HepG2 (cell line): ENCODE data around the gene NXPH1. TPM values are rescaled to one million over a fixed set of nuclear protein-coding genes. Genes with fewer than 3 reads are reported as not detected.

Source experiments
- ATAC-seq: fragments of 200-7000 bp; cut with Tn5 transposase; 3 replicates; pipeline ENCODE4 v1.9.1; 2020; ENCODE audit warnings: mild to moderate bottlenecking, moderate library complexity
- BruUV-seq: library from RNA; stranded (reverse); fragments of 400-500 nt; replicated peaks from 2 replicates; lab custom pipeline; 2021; lab: Mats Ljungman, UMichigan
- CTCF ChIA-PET: fragments of 300-600 bp; formaldehyde crosslinking; extraction: SDS; loops from one replicate; lab custom pipeline; 2021; ENCODE audit warnings: low total read pairs, inconsistent platforms, low intra/inter-chr PET ratio; lab: Yijun Ruan, JAX
- POLR2A ChIA-PET: fragments of 350-600 bp; sonication (Branson Sonifier 250); formaldehyde crosslinking; loops from one replicate; lab custom pipeline; 2020; ENCODE audit warnings: antibody characterized with exemption, inconsistent platforms; lab: Yijun Ruan, JAX
- DNase-seq: peaks from one replicate; pipeline ENCODE4 v3.0.0-alpha.2; 2015; ENCODE audit warnings: low spot score
- FAIRE-seq: peaks from 3 replicates; lab custom pipeline; 2011; peaks lifted over from hg19 to GRCh38; lab: Jason Lieb, UNC
- H2AFZ ChIP-seq: one replicate; pipeline ENCODE4 v1.6.1; 2011; ENCODE audit warnings: low read length, inconsistent platforms
- H3K27ac ChIP-seq: fragments of 300-600 bp; 3 replicates; pipeline ENCODE4 v1.8.0; 2011; ENCODE audit warnings: mixed run types, mild to moderate bottlenecking, mixed read lengths, low read length, inconsistent platforms; ENCODE audit not compliant: insufficient read depth; ENCODE audit errors: extremely low read length
- H3K27me3 ChIP-seq, 2 experiments: fragments of 200-600 bp in 1 of 2; 2 replicates in 1 of 2; 3 replicates in 1 of 2; pipeline versions ENCODE4 v1.6.0 to v1.8.0; 2011; ENCODE audit warnings: low read length in 2 of 2, mild to moderate bottlenecking in 2 of 2, moderate library complexity in 2 of 2, inconsistent platforms in 1 of 2; ENCODE audit not compliant: insufficient read depth in 2 of 2, control insufficient read depth in 1 of 2
- H3K36me3 ChIP-seq, 2 experiments: fragments of 200-600 bp in 1 of 2; replicated peaks in 1 of 2; 2 replicates in 1 of 2; 3 replicates in 1 of 2; pipeline versions ENCODE4 v1.5.1 to v1.8.0; 2011; ENCODE audit warnings: low read length in 2 of 2, inconsistent platforms in 1 of 2; ENCODE audit not compliant: insufficient read depth in 2 of 2, control insufficient read depth in 1 of 2
- H3K4me1 ChIP-seq: 2 replicates; pipeline ENCODE4 v1.5.1; 2012; ENCODE audit warnings: low read length, inconsistent platforms; ENCODE audit not compliant: insufficient read depth
- H3K4me2 ChIP-seq: 2 replicates; pipeline ENCODE4 v1.6.0; 2011; ENCODE audit warnings: low read depth, low read length, inconsistent platforms
- H3K4me3 ChIP-seq, 3 experiments: fragments of 200-600 bp in 1 of 3; sonication (generic), shearing (Covaris generic) in 1 of 3; replicated peaks in 1 of 3; 2 replicates each; pipeline ENCODE4 v1.5.1; 2011 to 2016; ENCODE audit warnings: low read length in 3 of 3, inconsistent platforms in 2 of 3, low read depth in 2 of 3, mild to moderate bottlenecking in 2 of 3, control low read depth in 1 of 3, mixed read lengths in 1 of 3; ENCODE audit not compliant: insufficient read depth in 1 of 3
- H3K79me2 ChIP-seq: one replicate; pipeline ENCODE4 v1.6.1; 2011; ENCODE audit warnings: low read length, inconsistent platforms; ENCODE audit not compliant: insufficient read depth
- H3K9ac ChIP-seq: 2 replicates; pipeline ENCODE4 v1.6.0; 2011; ENCODE audit warnings: mild to moderate bottlenecking, low read depth, low read length, inconsistent platforms; ENCODE audit not compliant: insufficient read depth
- H3K9me3 ChIP-seq: 2 replicates; pipeline ENCODE4 v1.5.1; 2012; ENCODE audit warnings: mild to moderate bottlenecking, low read length
- H4K20me1 ChIP-seq: 2 replicates; pipeline ENCODE4 v1.6.0; 2011; ENCODE audit warnings: inconsistent platforms, mild to moderate bottlenecking, low read length, moderate library complexity; ENCODE audit not compliant: insufficient read depth
- RFX5 ChIP-seq: IDR thresholded peaks from 2 replicates; pipeline ENCODE4 v1.6.1; 2011; ENCODE audit warnings: low read depth, low read length, improper control_type of control experiment
- ZFP36 ChIP-seq: fragments of 150-350 bp; IDR thresholded peaks from 2 replicates; pipeline ENCODE4 v1.6.1; 2018; ENCODE audit warnings: borderline replicate concordance, low read length, low read depth; ENCODE audit not compliant: partially characterized antibody
- ZNF256 ChIP-seq: sonication (generic); formaldehyde crosslinking; conservative IDR thresholded peaks from 2 replicates; pipeline ENCODE4 v1.4.0; 2020; ENCODE audit warnings: missing genetic modification reagents
- ZNF335 ChIP-seq: sonication (generic); formaldehyde crosslinking; IDR thresholded peaks from 2 replicates; pipeline ENCODE4 v1.4.0; 2020; ENCODE audit warnings: missing genetic modification reagents
- ZNF484 ChIP-seq: sonication (generic); formaldehyde crosslinking; IDR thresholded peaks from 2 replicates; pipeline ENCODE4 v1.5.1; 2020; ENCODE audit warnings: mild to moderate bottlenecking, low read depth, missing genetic modification reagents, borderline replicate concordance
- ZSCAN22 ChIP-seq: sonication (generic); formaldehyde crosslinking; IDR thresholded peaks from 2 replicates; pipeline ENCODE4 v1.4.0; 2020; ENCODE audit warnings: mild to moderate bottlenecking, missing genetic modification reagents
- WGBS: methylation state at CpG from one replicate; pipeline ENCODE4 v1.1.6; 2017; ENCODE audit warnings: low lambda C conversion rate; 5-methylcytosine and 5-hydroxymethylcytosine counted together
- in situ Hi-C: cut with HindIII; loops from 2 replicates; pipeline ENCODE4 v1.10.0; 2017; ENCODE audit warnings: low pct_unique_long_range_greater_than_20kb; ENCODE audit not compliant: extremely low pct_ligation_motif_present
- intact Hi-C: fragments of 100-400 bp; cut with micrococcal nuclease; formaldehyde crosslinking; loops from one replicate; pipeline ENCODE4 v1.10.0; 2022; ENCODE audit not compliant: unreplicated experiment
- polyA plus RNA-seq, 8 experiments: library from polyadenylated mRNA; depleted of rRNA in 3 of 8; stranded (reverse) in 7 of 8; unstranded in 1 of 8; fragments of >200 nt; fragmentation: Illumina TruSeq in 4 of 8; extraction: Trizol in 4 of 8; gene quantifications; 2 replicates each; pipeline versions ENCODE4 v1.2.1 to v1.2.3, GENCODE V29; 2011 to 2016; ENCODE audit warnings: low read depth in 4 of 8, missing spikeins in 1 of 8, mixed read lengths in 1 of 8; ENCODE audit not compliant: insufficient read depth in 1 of 8
- total RNA-seq, 5 experiments: library from RNA; depleted of rRNA; stranded (reverse); fragments of >200 nt; fragmentation: Illumina TruSeq; extraction: Trizol; gene quantifications; 2 replicates each; pipeline ENCODE4 v1.2.3, GENCODE V29; 2016; ENCODE audit warnings: low read depth in 1 of 5

The NXPH1 gene
- total and polyA plus RNA-seq, 2 of the 13 experiments (the other 11 are each of a cell fraction or from before 2014, with no cell fraction given), result not detected

- TF ChIP-seq ZSCAN22, result no peak
Observed at GRCh38 chr7:8387551-8388256, 45.7 kb upstream of the NXPH1 start (continued).

- FAIRE-seq, result no peak
- WGBS, result 4% methylated on average over 2 of the region's 2 CpGs
- DNase-seq, result no peak
Observed at GRCh38 chr7:8388257-8388625, 45.2 kb upstream of the NXPH1 start.

GRCh38 chr7:8389593-8390261 is 43.7 kb upstream of the NXPH1 start:
- ChIA-PET CTCF (no interaction called here), POLR2A (no interaction called here)
- Histone ChIP-seq H3K27me3 (no peaks in the 10 kb centered on the region), H2AFZ (no peak overlapping the region), H3K9me3 (no peaks in the 10 kb centered on the region), H3K36me3 (no peaks in the 10 kb centered on the region), H4K20me1 (no peaks in the 10 kb centered on the region), H3K4me1 (no peaks in the 10 kb centered on the region), H3K9ac (no peak overlapping the region), H3K27ac (no peak overlapping the region), H3K4me3 (no peak overlapping the region), H3K4me2 (no peak overlapping the region), H3K79me2 (no peaks in the 10 kb centered on the region)
- no TSS peak for BruUV-seq
- TF ChIP-seq ZFP36, result no peak
- no peak for TF ChIP-seq ZNF484 (CRISPR knock-in tag)
- TF ChIP-seq ZNF256 (CRISPR knock-in tag), result no peak
- FAIRE-seq, result no peak
- intact Hi-C loops, result no loop called here
- 16% methylated on average over 9 of the region's 10 CpGs for WGBS
- DNase-seq, result no peak
- in situ Hi-C loops, result no loop called here
- no peak for ATAC-seq

More at GRCh38 chr7:8388257-8388625, 45.2 kb upstream of the NXPH1 start:
- no peaks in the 10 kb centered on the region for H3K27me3 ChIP-seq
- intact Hi-C loops (no loop called here), in situ Hi-C loops (no loop called here)
- no TSS peak for BruUV-seq
- no peaks in the 10 kb centered on the region for H4K20me1 ChIP-seq
- ChIA-PET CTCF (no interaction called here), POLR2A (no interaction called here)
- no peak overlapping the region for H3K4me3 ChIP-seq
- ATAC-seq, result no peak
- H3K4me1 ChIP-seq, result no peaks in the 10 kb centered on the region
- no peak overlapping the region for H3K4me2 ChIP-seq
- no peak overlapping the region for H3K27ac ChIP-seq
- H3K9me3 ChIP-seq, result no peaks in the 10 kb centered on the region
- no peaks in the 10 kb centered on the region for H3K79me2 ChIP-seq
- H3K9ac ChIP-seq, result no peak overlapping the region
- no peaks in the 10 kb centered on the region for H3K36me3 ChIP-seq
- no peak overlapping the region for H2AFZ ChIP-seq
- TF ChIP-seq ZNF335 (CRISPR knock-in tag) (no peak), RFX5 (no peak)
